Astrocyte (in vitro differentiated cells and primary cell): ENCODE results near the gene PLB1. TPM values are rescaled to one million over a fixed set of nuclear protein-coding genes. Genes with fewer than 3 reads are reported as not detected.
A peak's percentile ranks its signal among the peaks of the same experiment; 100 is the strongest.

Experiments used
- DNase-seq: peaks from one replicate; pipeline ENCODE4 v3.0.0-alpha.2; 2010; ENCODE audit warnings: low read depth
- FAIRE-seq: peaks from 2 replicates; lab custom pipeline; 2011; peaks lifted over from hg19 to GRCh38; lab: Jason Lieb, UNC
- H2AFZ ChIP-seq: 2 replicates; pipeline ENCODE4 v1.6.0; 2012; ENCODE audit warnings: low read depth, low read length, inconsistent platforms
- H3K27ac ChIP-seq: 2 replicates; pipeline ENCODE4 v1.5.1; 2011; ENCODE audit warnings: low read depth, low read length, inconsistent platforms
- H3K27me3 ChIP-seq: 2 replicates; pipeline ENCODE4 v1.6.0; 2011; ENCODE audit warnings: low read length, inconsistent platforms; ENCODE audit not compliant: insufficient read depth
- H3K36me3 ChIP-seq: 2 replicates; pipeline ENCODE4 v1.5.1; 2011; ENCODE audit warnings: low read length, inconsistent platforms; ENCODE audit not compliant: insufficient read depth
- H3K4me1 ChIP-seq: 2 replicates; pipeline ENCODE4 v1.5.1; 2011; ENCODE audit warnings: low read length, inconsistent platforms; ENCODE audit not compliant: insufficient read depth
- H3K4me2 ChIP-seq: 2 replicates; pipeline ENCODE4 v1.6.0; 2012; ENCODE audit warnings: low read length, inconsistent platforms
- H3K4me3 ChIP-seq: 2 replicates; pipeline ENCODE4 v1.5.1; 2011; ENCODE audit warnings: low read depth, mild to moderate bottlenecking, low read length, inconsistent platforms; ENCODE audit not compliant: insufficient read depth
- H3K79me2 ChIP-seq: 2 replicates; pipeline ENCODE4 v1.6.0; 2012; ENCODE audit warnings: mild to moderate bottlenecking, low read length, inconsistent platforms; ENCODE audit not compliant: insufficient read depth
- H3K9ac ChIP-seq: 2 replicates; pipeline ENCODE4 v1.6.0; 2012; ENCODE audit warnings: mild to moderate bottlenecking, low read length, inconsistent platforms
- H3K9me3 ChIP-seq: 2 replicates; pipeline ENCODE4 v1.5.1; 2012; ENCODE audit warnings: low read depth, mild to moderate bottlenecking, low read length, inconsistent platforms; ENCODE audit not compliant: insufficient read depth
- H4K20me1 ChIP-seq: 2 replicates; pipeline ENCODE4 v1.6.0; 2012; ENCODE audit warnings: low read length, inconsistent platforms; ENCODE audit not compliant: insufficient read depth
- H3K27ac Mint-ChIP-seq: one replicate; pipeline ENCODE4 v1.8.0; 2021; ENCODE audit warnings: mild to moderate bottlenecking, mixed read lengths; ENCODE audit not compliant: unreplicated experiment
- H3K27me3 Mint-ChIP-seq: one replicate; pipeline ENCODE4 v1.8.0; 2021; ENCODE audit warnings: low read depth, mixed read lengths; ENCODE audit not compliant: unreplicated experiment
- H3K36me3 Mint-ChIP-seq: one replicate; pipeline ENCODE4 v1.8.0; 2021; ENCODE audit warnings: low read depth, mixed read lengths; ENCODE audit not compliant: unreplicated experiment
- H3K4me1 Mint-ChIP-seq: one replicate; pipeline ENCODE4 v1.8.0; 2021; ENCODE audit warnings: low read depth, mixed read lengths; ENCODE audit not compliant: unreplicated experiment
- H3K4me3 Mint-ChIP-seq: one replicate; pipeline ENCODE4 v1.8.0; 2021; ENCODE audit warnings: mild to moderate bottlenecking, moderate library complexity, mixed read lengths; ENCODE audit not compliant: unreplicated experiment
- H3K9me3 Mint-ChIP-seq: one replicate; pipeline ENCODE4 v1.8.0; 2021; ENCODE audit warnings: mild to moderate bottlenecking, mixed read lengths; ENCODE audit not compliant: unreplicated experiment
- CTCF ChIP-seq: IDR thresholded peaks from 2 replicates; pipeline ENCODE4 v1.5.1; 2011; ENCODE audit warnings: low read depth, mild to moderate bottlenecking, inconsistent platforms, low read length, moderate library complexity; ENCODE audit not compliant: insufficient read depth
- EZH2 ChIP-seq: IDR thresholded peaks from 2 replicates; pipeline ENCODE4 v1.6.1; 2012; ENCODE audit warnings: mild to moderate bottlenecking, low read length, inconsistent platforms; ENCODE audit not compliant: insufficient read depth
- total RNA-seq: library from RNA; stranded (reverse); gene quantifications from 2 replicates; pipeline ENCODE4 v1.2.1, GENCODE V29; 2021

PLB1 gene
- total RNA-seq, 1 donor from 2014 or later: 0.98 TPM

DNA sequence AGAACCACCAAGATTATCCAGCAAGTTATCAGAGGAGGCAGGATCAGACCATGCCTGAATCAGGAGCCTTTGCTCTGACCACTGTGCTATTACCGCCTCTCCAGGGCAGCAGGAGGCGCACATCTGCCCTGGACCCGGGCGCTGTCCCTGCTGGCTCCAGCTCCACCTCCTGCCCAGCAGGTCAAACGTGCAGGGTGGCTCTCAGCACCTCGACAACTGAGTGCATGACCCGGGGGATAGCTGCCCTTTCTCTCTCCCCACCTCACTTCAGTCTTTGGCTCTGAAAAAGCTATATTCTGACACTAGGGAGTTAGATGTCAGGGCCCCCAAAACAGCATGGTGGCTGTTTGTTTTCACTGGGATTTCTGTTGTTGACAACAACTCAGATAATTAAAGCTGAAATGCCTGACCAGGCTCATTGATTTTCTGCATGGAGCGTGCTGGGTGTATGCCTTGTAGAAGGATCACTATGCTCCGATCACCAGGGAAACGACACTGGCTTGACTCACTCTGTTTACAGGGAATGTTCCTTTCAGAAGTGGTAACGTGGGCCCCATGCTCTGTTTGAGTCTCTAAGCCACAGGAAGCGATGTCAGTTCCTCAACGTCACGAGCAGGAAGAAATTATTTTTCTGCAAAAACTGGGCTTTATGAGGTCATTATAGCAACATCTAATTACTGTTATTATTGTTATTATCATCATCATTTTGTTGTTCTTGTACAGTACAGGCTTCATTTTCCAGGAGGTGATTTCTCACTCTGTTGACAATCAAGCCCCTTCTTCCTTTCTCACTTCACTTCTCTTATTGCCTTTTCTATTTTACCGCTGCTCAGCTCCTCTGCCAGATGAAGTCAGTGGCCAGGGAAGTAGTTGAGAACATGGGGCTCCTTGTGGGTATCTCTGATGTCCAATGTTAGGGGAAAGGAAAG, 125.6 kb downstream of the PLB1 start:
- H3K27ac Mint-ChIP-seq: peak overlapping the region; percentile 93

DNA sequence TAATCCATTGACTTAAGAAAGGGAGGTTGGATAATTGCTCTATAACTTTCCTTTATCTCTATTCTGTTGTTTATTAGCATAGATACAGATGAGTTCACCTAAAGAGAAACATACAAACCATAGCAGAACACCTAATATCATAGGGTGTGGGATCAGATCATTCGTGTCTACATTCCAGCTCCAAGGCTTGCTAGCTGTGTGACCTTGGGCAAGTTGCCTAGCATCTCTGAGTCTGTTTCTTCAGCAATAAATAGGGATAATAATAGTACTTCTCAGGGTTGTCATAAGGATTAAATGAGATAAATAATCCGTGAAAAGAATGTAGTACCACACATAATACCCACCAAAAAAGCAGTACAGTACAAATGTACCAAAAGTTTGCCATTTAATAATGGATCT, 126.2 kb downstream of the PLB1 start:
- no peaks in the 10 kb centered on the region for H3K27me3 ChIP-seq
- H2AFZ ChIP-seq: peak overlapping the region; percentile 28
- no peaks in the 10 kb centered on the region for H3K36me3 Mint-ChIP-seq
- no peaks in the 10 kb centered on the region for H3K27me3 Mint-ChIP-seq
- TF ChIP-seq CTCF (no peak), EZH2 (no peak)
- H3K27ac ChIP-seq: peak overlapping the region; percentile 67
- DNase-seq (no peak), FAIRE-seq (peak; percentile 23)
- H3K4me1 Mint-ChIP-seq: peaks cover 50% of the 10 kb centered on the region
- H3K27ac Mint-ChIP-seq: peak overlapping the region; percentile 93
- H3K9me3 Mint-ChIP-seq: no peaks in the 10 kb centered on the region
- H3K4me2 ChIP-seq: peak overlapping the region; percentile 76
- H3K4me3 Mint-ChIP-seq: peak overlapping the region; percentile 8
- H3K4me1 ChIP-seq: peaks cover 31% of the 10 kb centered on the region
- peak overlapping the region; percentile 42 for H3K9ac ChIP-seq
- H4K20me1 ChIP-seq: no peaks in the 10 kb centered on the region
- H3K4me3 ChIP-seq: no peak overlapping the region
- no peaks in the 10 kb centered on the region for H3K79me2 ChIP-seq
- H3K9me3 ChIP-seq: no peaks in the 10 kb centered on the region
- no peaks in the 10 kb centered on the region for H3K36me3 ChIP-seq

More for the DNA sequence above, 125.6 kb downstream of the PLB1 start:
- peak overlapping the region; percentile 58 for H3K9ac ChIP-seq
- H3K4me1 ChIP-seq: peaks cover 25% of the 10 kb centered on the region
- peak; percentile 70 for FAIRE-seq
- peak; percentile 20 for TF ChIP-seq CTCF
- no peak for TF ChIP-seq EZH2
- no peaks in the 10 kb centered on the region for H4K20me1 ChIP-seq
- no peaks in the 10 kb centered on the region for H3K27me3 ChIP-seq
- no peaks in the 10 kb centered on the region for H3K9me3 ChIP-seq
- peak overlapping the region; percentile 76 for H3K4me2 ChIP-seq
- H3K27me3 Mint-ChIP-seq: no peaks in the 10 kb centered on the region
- no peaks in the 10 kb centered on the region for H3K9me3 Mint-ChIP-seq
- H3K4me1 Mint-ChIP-seq: peaks cover 44% of the 10 kb centered on the region
- no peaks in the 10 kb centered on the region for H3K79me2 ChIP-seq
- H3K27ac ChIP-seq: peak overlapping the region; percentile 67
- no peaks in the 10 kb centered on the region for H3K36me3 ChIP-seq
- peak overlapping the region; percentile 12 for H3K4me3 ChIP-seq
- H3K4me3 Mint-ChIP-seq: peak overlapping the region; percentile 34
- peak overlapping the region; percentile 28 for H2AFZ ChIP-seq
- DNase-seq: peak; percentile 91
- no peaks in the 10 kb centered on the region for H3K36me3 Mint-ChIP-seq
